Measurements from ENCODE around the gene TSPAN9. TPM values are rescaled to one million over a fixed set of nuclear protein-coding genes. Genes with fewer than 3 reads are reported as not detected.

The TSPAN9 gene
- total and polyA plus RNA-seq, 2 donors from 2014 or later: 62.4 to 81.6 TPM

DNA sequence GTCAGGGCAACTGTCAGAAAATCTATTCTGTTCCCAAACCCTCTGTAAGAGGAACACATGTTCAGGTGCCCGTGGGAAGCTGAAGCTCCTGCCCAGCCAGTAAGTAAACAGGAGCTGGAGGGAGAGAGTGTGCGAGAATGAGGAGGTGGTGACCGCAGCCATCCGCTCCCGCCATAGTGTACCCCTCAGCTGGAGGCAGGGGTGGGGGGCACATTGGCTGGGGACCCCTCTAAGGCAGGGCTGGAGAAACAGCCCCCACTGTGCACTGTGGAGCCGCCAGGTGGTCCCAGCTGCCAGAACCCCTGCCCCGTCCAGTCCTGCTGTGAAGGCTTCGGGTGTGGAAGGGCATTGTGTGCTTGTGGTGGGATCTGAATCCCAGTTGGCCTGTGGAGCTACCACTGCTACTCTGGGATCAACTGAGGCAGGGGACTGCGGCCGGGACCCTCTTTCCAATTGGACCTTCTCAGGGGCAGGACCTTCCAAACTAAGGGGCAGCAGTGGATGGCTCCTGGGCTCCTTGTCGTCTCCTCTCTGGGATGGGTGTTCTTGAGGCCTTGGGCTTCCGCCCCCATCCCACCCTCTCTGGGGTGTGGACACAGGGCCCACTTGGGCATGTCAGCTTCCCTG lies 59.6 kb downstream of the TSPAN9 start:
- TF ChIP-seq, protein P1, sequence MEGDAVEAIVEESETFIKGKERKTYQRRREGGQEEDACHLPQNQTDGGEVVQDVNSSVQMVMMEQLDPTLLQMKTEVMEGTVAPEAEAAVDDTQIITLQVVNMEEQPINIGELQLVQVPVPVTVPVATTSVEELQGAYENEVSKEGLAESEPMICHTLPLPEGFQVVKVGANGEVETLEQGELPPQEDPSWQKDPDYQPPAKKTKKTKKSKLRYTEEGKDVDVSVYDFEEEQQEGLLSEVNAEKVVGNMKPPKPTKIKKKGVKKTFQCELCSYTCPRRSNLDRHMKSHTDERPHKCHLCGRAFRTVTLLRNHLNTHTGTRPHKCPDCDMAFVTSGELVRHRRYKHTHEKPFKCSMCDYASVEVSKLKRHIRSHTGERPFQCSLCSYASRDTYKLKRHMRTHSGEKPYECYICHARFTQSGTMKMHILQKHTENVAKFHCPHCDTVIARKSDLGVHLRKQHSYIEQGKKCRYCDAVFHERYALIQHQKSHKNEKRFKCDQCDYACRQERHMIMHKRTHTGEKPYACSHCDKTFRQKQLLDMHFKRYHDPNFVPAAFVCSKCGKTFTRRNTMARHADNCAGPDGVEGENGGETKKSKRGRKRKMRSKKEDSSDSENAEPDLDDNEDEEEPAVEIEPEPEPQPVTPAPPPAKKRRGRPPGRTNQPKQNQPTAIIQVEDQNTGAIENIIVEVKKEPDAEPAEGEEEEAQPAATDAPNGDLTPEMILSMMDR (IDR thresholded peaks at IDR 0.05; ENCODE audit: borderline replicate concordance, extremely low read depth, insufficient read depth): no peak
- intact Hi-C loops (cut with DNase I): no loop called here
- FAIRE-seq: no peak
- H3K4me1 ChIP-seq (ENCODE audit: control insufficient read depth in 2 of 3, insufficient read depth in 2 of 3, low read depth in 1 of 3, low read length in 3 of 3): peaks cover 4 to 50% (median 37%) of the 10 kb centered on the region in 3 donors
- no peaks in the 10 kb centered on the region for H3K9me3 ChIP-seq (ENCODE audit: control insufficient read depth in 2 of 3, insufficient read depth in 1 of 3, low read length in 3 of 3)
- no peaks in the 10 kb centered on the region for H3K36me3 ChIP-seq (ENCODE audit: control insufficient read depth in 2 of 3, insufficient read depth in 3 of 3, low read length in 3 of 3)
- no peaks in the 10 kb centered on the region for H3K27me3 ChIP-seq (ENCODE audit: control insufficient read depth, insufficient read depth, low read length)
- no peak overlapping the region for H3K9ac ChIP-seq (ENCODE audit: low read length in 3 of 3)
- H3K27ac ChIP-seq (ENCODE audit: low read depth in 2 of 2, low read length in 2 of 2): no peak overlapping the region
- DNase-seq: peak in 1 of 5 donors; percentile 49
- H3K4me3 ChIP-seq (ENCODE audit: low read length in 3 of 3): no peak overlapping the region

DNA sequence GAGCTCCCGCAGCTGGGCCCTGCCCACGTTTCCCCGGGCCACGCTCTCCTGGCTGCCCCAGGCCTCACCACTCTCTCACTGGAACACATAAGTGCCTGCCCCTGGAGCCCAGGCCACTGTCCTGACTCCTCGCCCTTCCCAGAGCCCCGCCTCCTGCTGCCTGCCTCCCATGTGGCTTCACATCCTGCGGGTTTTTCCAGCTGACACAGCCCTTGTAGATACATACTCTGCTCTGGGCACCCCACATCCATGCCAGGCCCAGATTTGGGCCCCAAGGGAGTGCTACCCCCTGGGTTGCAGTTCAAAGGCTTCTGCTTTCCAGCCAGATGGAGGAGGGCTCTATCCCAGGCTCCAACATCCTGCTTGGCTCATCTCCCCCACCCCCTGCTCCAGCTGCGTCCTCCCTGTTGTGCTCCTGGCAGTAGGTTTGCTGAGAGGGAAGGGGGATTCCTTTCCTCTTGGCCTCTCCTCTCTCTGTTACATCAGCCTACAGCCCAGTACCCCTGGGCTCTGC lies 60.1 kb downstream of the TSPAN9 start:
- H3K4me1 ChIP-seq (ENCODE audit: control insufficient read depth in 2 of 3, insufficient read depth in 2 of 3, low read depth in 1 of 3, low read length in 3 of 3): peaks cover 4 to 48% (median 35%) of the 10 kb centered on the region in 3 donors
- H3K9ac ChIP-seq (ENCODE audit: low read length in 3 of 3): peak overlapping the region in 1 of 3 donors; percentile 28
- H3K27me3 ChIP-seq (ENCODE audit: control insufficient read depth, insufficient read depth, low read length): no peaks in the 10 kb centered on the region
- no peak for FAIRE-seq
- H3K4me3 ChIP-seq (ENCODE audit: low read length in 3 of 3): no peak overlapping the region
- H3K27ac ChIP-seq (ENCODE audit: low read depth in 2 of 2, low read length in 2 of 2): peak overlapping the region in 1 of 2 donors; percentile 42
- intact Hi-C loops (cut with DNase I): no loop called here
- TF ChIP-seq, protein P1 (IDR thresholded peaks at IDR 0.05; ENCODE audit: borderline replicate concordance, extremely low read depth, insufficient read depth): no peak
- peak in 3 of 5 donors; percentile 58 to 87 (median 76) for DNase-seq
- no peaks in the 10 kb centered on the region for H3K9me3 ChIP-seq (ENCODE audit: control insufficient read depth in 2 of 3, insufficient read depth in 1 of 3, low read length in 3 of 3)
- no peaks in the 10 kb centered on the region for H3K36me3 ChIP-seq (ENCODE audit: control insufficient read depth in 2 of 3, insufficient read depth in 3 of 3, low read length in 3 of 3)

DNA sequence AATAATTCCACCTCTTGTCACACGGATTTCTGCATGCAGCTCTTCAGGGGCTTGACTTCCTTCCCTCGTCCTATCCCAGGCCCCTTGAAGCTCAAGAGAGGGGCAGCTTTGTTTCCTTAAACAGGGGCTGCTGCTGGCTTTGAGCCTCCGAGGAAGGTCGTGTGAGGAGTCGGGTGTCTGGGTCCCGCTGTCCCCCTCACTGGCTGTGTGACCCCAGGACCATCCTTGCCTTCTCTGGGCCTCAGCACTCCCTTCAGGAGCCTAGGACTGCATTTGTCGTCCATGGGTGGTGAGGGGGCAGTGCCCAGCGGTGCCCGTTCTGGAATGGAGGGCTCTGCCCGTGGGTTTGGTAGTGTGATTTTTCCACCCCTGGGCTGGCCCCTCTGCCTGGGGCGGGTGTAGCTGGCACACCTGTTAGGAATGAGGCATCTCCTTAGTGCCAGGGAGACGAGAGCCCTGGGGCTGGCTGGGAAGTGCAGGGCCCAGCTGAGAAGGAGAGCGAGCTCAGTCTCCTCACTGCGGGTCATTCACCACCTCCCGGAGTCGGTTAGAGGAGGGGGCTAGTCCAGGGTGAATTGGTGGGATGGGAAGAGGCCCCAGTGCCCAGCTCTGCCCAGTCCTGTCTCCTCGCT lies 60.8 kb downstream of the TSPAN9 start:
- peak overlapping the region in 1 of 2 donors; percentile 42 for H3K27ac ChIP-seq (ENCODE audit: low read depth in 2 of 2, low read length in 2 of 2)
- peaks cover 2 to 42% (median 30%) of the 10 kb centered on the region in 3 donors for H3K4me1 ChIP-seq (ENCODE audit: control insufficient read depth in 2 of 3, insufficient read depth in 2 of 3, low read depth in 1 of 3, low read length in 3 of 3)
- TF ChIP-seq, protein P1 (IDR thresholded peaks at IDR 0.05; ENCODE audit: borderline replicate concordance, extremely low read depth, insufficient read depth): no peak
- H3K4me3 ChIP-seq (ENCODE audit: low read length in 3 of 3): no peak overlapping the region
- intact Hi-C loops (cut with DNase I): no loop called here
- DNase-seq (peak in 1 of 5 donors; percentile 50), FAIRE-seq (no peak)
- no peaks in the 10 kb centered on the region for H3K9me3 ChIP-seq (ENCODE audit: control insufficient read depth in 2 of 3, insufficient read depth in 1 of 3, low read length in 3 of 3)
- no peaks in the 10 kb centered on the region for H3K36me3 ChIP-seq (ENCODE audit: control insufficient read depth in 2 of 3, insufficient read depth in 3 of 3, low read length in 3 of 3)
- no peaks in the 10 kb centered on the region for H3K27me3 ChIP-seq (ENCODE audit: control insufficient read depth, insufficient read depth, low read length)
- H3K9ac ChIP-seq (ENCODE audit: low read length in 3 of 3): peak overlapping the region in 1 of 3 donors; percentile 28
